Endothelial cell (in vitro differentiated cells): ENCODE data around the gene COX6A1. TPM values are rescaled to one million over a fixed set of nuclear protein-coding genes. Genes with fewer than 3 reads are reported as not detected.

ENCODE experiments used
- DNase-seq: peaks from one replicate; pipeline ENCODE4 v3.0.0; 2021; ENCODE audit warnings: low spot score
- H3K27ac Mint-ChIP-seq: one replicate; pipeline ENCODE4 v1.8.0; 2021; ENCODE audit warnings: mixed read lengths, inconsistent platforms; ENCODE audit not compliant: unreplicated experiment
- H3K27me3 Mint-ChIP-seq: one replicate; pipeline ENCODE4 v1.8.0; 2021; ENCODE audit warnings: mild to moderate bottlenecking, moderate library complexity, mixed read lengths, inconsistent platforms; ENCODE audit not compliant: unreplicated experiment
- H3K36me3 Mint-ChIP-seq: one replicate; pipeline ENCODE4 v1.8.0; 2021; ENCODE audit warnings: mild to moderate bottlenecking, low read depth, mixed read lengths, inconsistent platforms; ENCODE audit not compliant: unreplicated experiment
- H3K4me1 Mint-ChIP-seq: one replicate; pipeline ENCODE4 v1.8.0; 2021; ENCODE audit warnings: mild to moderate bottlenecking, mixed read lengths, inconsistent platforms; ENCODE audit not compliant: unreplicated experiment
- H3K4me3 Mint-ChIP-seq: one replicate; pipeline ENCODE4 v1.8.0; 2021; ENCODE audit warnings: mild to moderate bottlenecking, mixed read lengths, inconsistent platforms; ENCODE audit not compliant: unreplicated experiment
- H3K9me3 Mint-ChIP-seq: one replicate; pipeline ENCODE4 v1.8.0; 2021; ENCODE audit warnings: mixed read lengths, inconsistent platforms; ENCODE audit not compliant: unreplicated experiment
- total RNA-seq: library from RNA; stranded (reverse); fragmentation: NEBNext Ultra II Directional; extraction: Animal tissue kit (Norgen Biotek cat#: 25700); gene quantifications from one replicate; pipeline ENCODE4 v1.2.1, GENCODE V29; 2021; ENCODE audit not compliant: unreplicated experiment
- TF ChIP-seq, protein P1 (sequence below): fragments of 200-600 bp; sonication (generic); IDR thresholded peaks from one replicate; pipeline ENCODE4 v1.5.0; 2021; ENCODE audit warnings: antibody characterized with exemption; ENCODE audit not compliant: unreplicated experiment

Gene COX6A1
- total RNA-seq, 1 donor from 2014 or later = 294 TPM

DNA sequence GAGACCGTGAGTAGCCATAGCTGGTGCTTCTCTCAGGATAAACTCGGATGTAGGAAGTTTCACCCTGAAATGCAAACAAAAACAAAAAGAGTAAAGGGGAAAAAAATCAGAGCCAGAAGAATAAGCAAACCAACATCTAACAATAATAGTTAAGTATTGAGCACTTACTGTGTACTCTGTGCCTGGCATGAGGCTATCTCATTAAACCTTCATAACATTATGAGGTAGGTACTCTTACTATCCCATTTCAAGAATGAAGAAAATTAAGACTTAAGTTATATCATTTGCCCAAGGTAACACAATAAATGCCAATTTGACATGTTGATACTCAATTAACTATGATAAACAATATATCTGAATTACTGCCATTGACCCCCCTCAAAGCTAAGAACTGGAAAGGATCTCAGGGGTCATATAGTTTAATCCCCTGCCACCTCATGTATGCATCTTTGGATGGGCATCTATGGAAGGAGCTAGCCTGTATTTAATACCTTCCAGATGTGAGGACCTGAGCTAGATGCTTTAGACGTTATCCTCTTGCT lies 24.3 kb downstream of the COX6A1 start:
- Mint-ChIP-seq H3K4me3 (no peak overlapping the region), H3K27ac (no peak overlapping the region), H3K4me1 (no peaks in the 10 kb centered on the region), H3K9me3 (no peaks in the 10 kb centered on the region), H3K36me3 (peaks cover 42% of the 10 kb centered on the region), H3K27me3 (peaks cover 3% of the 10 kb centered on the region)
- DNase-seq = no peak
- TF ChIP-seq, protein P1, sequence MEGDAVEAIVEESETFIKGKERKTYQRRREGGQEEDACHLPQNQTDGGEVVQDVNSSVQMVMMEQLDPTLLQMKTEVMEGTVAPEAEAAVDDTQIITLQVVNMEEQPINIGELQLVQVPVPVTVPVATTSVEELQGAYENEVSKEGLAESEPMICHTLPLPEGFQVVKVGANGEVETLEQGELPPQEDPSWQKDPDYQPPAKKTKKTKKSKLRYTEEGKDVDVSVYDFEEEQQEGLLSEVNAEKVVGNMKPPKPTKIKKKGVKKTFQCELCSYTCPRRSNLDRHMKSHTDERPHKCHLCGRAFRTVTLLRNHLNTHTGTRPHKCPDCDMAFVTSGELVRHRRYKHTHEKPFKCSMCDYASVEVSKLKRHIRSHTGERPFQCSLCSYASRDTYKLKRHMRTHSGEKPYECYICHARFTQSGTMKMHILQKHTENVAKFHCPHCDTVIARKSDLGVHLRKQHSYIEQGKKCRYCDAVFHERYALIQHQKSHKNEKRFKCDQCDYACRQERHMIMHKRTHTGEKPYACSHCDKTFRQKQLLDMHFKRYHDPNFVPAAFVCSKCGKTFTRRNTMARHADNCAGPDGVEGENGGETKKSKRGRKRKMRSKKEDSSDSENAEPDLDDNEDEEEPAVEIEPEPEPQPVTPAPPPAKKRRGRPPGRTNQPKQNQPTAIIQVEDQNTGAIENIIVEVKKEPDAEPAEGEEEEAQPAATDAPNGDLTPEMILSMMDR = no peak

DNA sequence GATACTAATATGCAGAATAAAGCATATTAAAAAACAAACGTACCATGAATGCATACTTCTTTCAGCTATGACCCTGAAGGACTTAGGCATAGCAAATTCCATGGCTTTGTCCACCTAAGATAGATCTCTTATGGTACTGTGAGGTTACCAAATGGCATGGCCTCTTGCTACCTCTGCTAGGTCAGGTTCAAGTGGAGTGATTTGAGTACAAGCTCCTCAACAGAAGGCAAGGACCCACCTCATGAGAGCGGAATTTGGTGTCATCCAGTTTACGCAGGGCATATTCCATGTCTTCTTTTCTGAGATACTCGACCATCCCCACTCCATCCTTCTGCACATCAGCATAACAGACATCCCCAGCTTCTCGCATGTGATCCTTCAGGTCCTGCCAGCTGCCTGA lies 25.8 kb downstream of the COX6A1 start:
- peaks cover 6% of the 10 kb centered on the region for H3K4me1 Mint-ChIP-seq
- H3K27ac Mint-ChIP-seq = no peak overlapping the region
- no peak overlapping the region for H3K4me3 Mint-ChIP-seq
- TF ChIP-seq, protein P1 = no peak
- no peaks in the 10 kb centered on the region for H3K9me3 Mint-ChIP-seq
- no peak for DNase-seq
- peaks cover 40% of the 10 kb centered on the region for H3K36me3 Mint-ChIP-seq
- peaks cover 2% of the 10 kb centered on the region for H3K27me3 Mint-ChIP-seq

DNA sequence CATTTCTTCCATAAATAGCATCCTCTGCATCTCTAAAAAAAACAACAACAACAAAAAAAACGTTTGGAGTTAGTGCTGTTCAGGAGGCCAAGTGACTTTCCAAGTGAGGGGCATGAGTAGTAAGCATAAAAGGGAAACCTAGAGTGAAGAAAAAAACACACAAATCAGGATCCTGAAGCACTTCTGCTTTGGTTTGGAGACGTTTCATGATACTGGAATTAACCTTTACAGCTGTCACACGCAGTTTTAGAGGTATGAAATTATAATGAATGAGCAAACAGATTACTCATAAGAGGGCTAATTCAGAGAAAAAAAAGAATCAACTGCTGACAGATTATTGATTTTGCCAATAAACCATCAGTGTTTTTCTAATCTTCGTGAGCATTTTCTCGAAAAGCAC lies 27.8 kb downstream of the COX6A1 start:
- no peaks in the 10 kb centered on the region for H3K9me3 Mint-ChIP-seq
- DNase-seq = no peak
- TF ChIP-seq, protein P1 = no peak
- H3K27ac Mint-ChIP-seq = peak overlapping the region; percentile 27
- H3K4me1 Mint-ChIP-seq = peaks cover 10% of the 10 kb centered on the region
- peaks cover 30% of the 10 kb centered on the region for H3K36me3 Mint-ChIP-seq
- H3K4me3 Mint-ChIP-seq = peak overlapping the region; percentile 19
- peaks cover 2% of the 10 kb centered on the region for H3K27me3 Mint-ChIP-seq

DNA sequence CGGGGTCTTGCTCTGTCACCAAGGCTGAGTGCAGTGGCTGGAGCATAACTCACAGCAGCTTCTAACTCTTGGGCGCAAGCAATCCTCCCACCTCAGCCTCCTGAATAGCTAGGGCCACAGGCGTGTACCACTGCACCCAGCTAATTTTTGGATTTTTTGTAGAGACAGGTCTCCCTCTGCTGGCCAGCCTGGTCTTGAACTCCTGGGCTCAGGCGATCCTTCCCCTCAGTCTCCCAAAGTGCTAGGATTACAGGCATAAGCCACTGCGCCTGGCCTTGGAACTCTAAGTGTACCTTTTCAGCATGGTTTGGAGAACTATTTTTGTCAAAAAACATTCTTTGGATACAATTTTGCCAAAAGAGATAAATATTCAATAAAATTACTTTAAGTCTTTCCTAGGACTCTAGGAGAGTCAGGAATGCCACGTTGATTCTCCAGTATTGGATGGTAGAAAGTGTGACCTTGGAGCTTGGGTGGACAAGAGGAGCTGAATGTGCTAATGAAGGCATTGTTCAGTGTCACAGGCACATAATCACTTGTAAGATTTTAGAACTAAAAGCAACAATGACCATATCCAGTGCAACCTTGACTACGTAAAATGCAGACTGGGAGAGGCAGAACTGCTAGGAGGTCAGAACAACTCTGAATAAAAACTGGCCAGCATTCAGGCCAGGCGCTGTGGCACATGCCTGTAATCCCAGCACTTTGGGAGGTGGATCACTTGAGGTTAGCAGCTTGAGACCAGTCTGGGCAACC lies 28.8 kb downstream of the COX6A1 start:
- Mint-ChIP-seq H3K27ac (peak overlapping the region; percentile 30), H3K4me3 (no peak overlapping the region), H3K27me3 (peaks cover 3% of the 10 kb centered on the region), H3K9me3 (no peaks in the 10 kb centered on the region), H3K36me3 (peaks cover 30% of the 10 kb centered on the region), H3K4me1 (peaks cover 10% of the 10 kb centered on the region)
- DNase-seq = peak; percentile 39
- TF ChIP-seq, protein P1 = peak; percentile 33

DNA sequence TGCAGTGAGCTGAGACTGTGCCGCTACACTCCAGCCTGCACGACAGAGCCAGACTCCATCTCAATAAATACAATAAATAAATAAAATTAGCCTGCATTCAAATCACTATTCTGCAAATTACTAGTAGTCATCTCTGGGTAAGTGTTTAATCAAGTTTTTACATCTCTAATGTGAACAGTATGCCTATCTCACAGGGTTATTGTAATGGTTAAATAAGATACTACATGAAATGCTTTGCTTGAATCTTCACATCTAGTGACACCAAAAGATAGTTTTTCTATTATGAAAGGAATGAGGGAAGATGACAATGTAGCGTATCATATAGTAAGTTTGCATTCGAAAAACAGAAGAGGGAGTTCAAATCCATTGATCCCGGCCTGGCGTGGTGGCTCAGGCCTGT lies 29.5 kb downstream of the COX6A1 start:
- peaks cover 3% of the 10 kb centered on the region for H3K27me3 Mint-ChIP-seq
- H3K9me3 Mint-ChIP-seq = no peaks in the 10 kb centered on the region
- no peak for DNase-seq
- TF ChIP-seq, protein P1 = no peak
- H3K4me1 Mint-ChIP-seq = peaks cover 10% of the 10 kb centered on the region
- H3K27ac Mint-ChIP-seq = peak overlapping the region; percentile 71
- peaks cover 26% of the 10 kb centered on the region for H3K36me3 Mint-ChIP-seq
- peak overlapping the region; percentile 95 for H3K4me3 Mint-ChIP-seq
